Lung (tissue), 12 donors: Measurements from ENCODE around the gene STX18. TPM values are rescaled to one million over a fixed set of nuclear protein-coding genes. Genes with fewer than 3 reads are reported as not detected.

Experiments used
- ATAC-seq: fragments of 200-7000 bp; cut with Tn5 transposase; one replicate; pipeline ENCODE4 v1.9.1; 2020; ENCODE audit warnings: moderate number of reproducible peaks; ENCODE audit not compliant: insufficient read depth, low FRiP score
- DNase-seq, 3 donors: peaks; one replicate each; pipeline ENCODE4 v3.0.0-alpha.2; 2013 to 2017
- H3K27ac ChIP-seq, 2 donors: one replicate each; pipeline ENCODE4 v1.5.1; 2013; ENCODE audit warnings: mild to moderate bottlenecking in 2 of 2, moderate library complexity in 2 of 2, control low read depth in 1 of 2, inconsistent platforms in 1 of 2, low read depth in 1 of 2, low read length in 1 of 2
- H3K27me3 ChIP-seq, 3 donors: one replicate each; pipeline ENCODE4 v1.5.1; 2013; ENCODE audit warnings: low read length in 2 of 3; ENCODE audit not compliant: control insufficient read depth in 3 of 3, insufficient read depth in 3 of 3
- H3K36me3 ChIP-seq, 4 donors: one replicate each; pipeline ENCODE4 v1.5.1; 2013; ENCODE audit warnings: low read length in 4 of 4, mild to moderate bottlenecking in 1 of 4, moderate library complexity in 1 of 4; ENCODE audit not compliant: control insufficient read depth in 4 of 4, insufficient read depth in 4 of 4
- H3K4me1 ChIP-seq, 5 donors: one replicate each; pipeline ENCODE4 v1.5.1; 2013; ENCODE audit warnings: low read length in 5 of 5, mild to moderate bottlenecking in 2 of 5, moderate library complexity in 1 of 5; ENCODE audit not compliant: control insufficient read depth in 5 of 5, insufficient read depth in 5 of 5
- H3K4me3 ChIP-seq: one replicate; pipeline ENCODE4 v1.5.1; 2013; ENCODE audit warnings: mild to moderate bottlenecking, control low read depth, moderate library complexity
- H3K9ac ChIP-seq, 2 donors: one replicate each; pipeline ENCODE4 v1.5.1; 2013; ENCODE audit warnings: low read length in 2 of 2, control low read depth in 1 of 2; ENCODE audit not compliant: insufficient read depth in 1 of 2
- H3K9me3 ChIP-seq, 4 donors: one replicate each; pipeline ENCODE4 v1.5.1; 2013; ENCODE audit warnings: low read length in 3 of 4, mild to moderate bottlenecking in 1 of 4, moderate library complexity in 1 of 4; ENCODE audit not compliant: control insufficient read depth in 4 of 4, insufficient read depth in 3 of 4
- WGBS, 2 donors: extraction: QIAGEN DNeasy Blood & Tissue Kit; methylation state at CpG; one replicate each; pipeline ENCODE4 v1.1.7; 2013; 5-methylcytosine and 5-hydroxymethylcytosine counted together
- polyA plus RNA-seq, 2 donors: library from polyadenylated mRNA; stranded (reverse); fragments of 200-250 nt; gene quantifications; one replicate each; pipeline ENCODE4 v1.2.1, GENCODE V29; 2013
- total RNA-seq, 2 donors: library from RNA; depleted of rRNA in 1 of 2; stranded (reverse); fragments of >200 nt in 1 of 2; gene quantifications; one replicate each; pipeline ENCODE4 v1.2.1, GENCODE V29; 2014 to 2021
- TF ChIP-seq, protein P1 (sequence below): IDR thresholded peaks from 2 replicates; pipeline ENCODE4 v1.5.1; 2012; ENCODE audit warnings: mild to moderate bottlenecking; ENCODE audit errors: control extremely low read depth, extremely low read depth
- donor health status: control.
- donor health status: control.
- donor health status: Bipolar disorder and iron deficiency.
- donor health status: healthy.
- donor health status: DM: yes; HTN: yes; CAD: no.

STX18 gene
- total and polyA plus RNA-seq, 4 donors = 16.2 to 34.1 (median 24.8) TPM

GRCh38 chr4:4459181-4459580, 82.7 kb downstream of the STX18 start:
- Histone ChIP-seq H3K27ac (no peak overlapping the region), H3K9ac (no peak overlapping the region), H3K27me3 (no peaks in the 10 kb centered on the region), H3K4me1 (peaks cover 0 to 24% (median 8%) of the 10 kb centered on the region in 5 donors), H3K36me3 (peaks cover 11 to 30% (median 24%) of the 10 kb centered on the region in 4 donors), H3K9me3 (no peaks in the 10 kb centered on the region), H3K4me3 (no peak overlapping the region)
- DNase-seq (no peak), ATAC-seq (no peak)
- TF ChIP-seq, protein P1, sequence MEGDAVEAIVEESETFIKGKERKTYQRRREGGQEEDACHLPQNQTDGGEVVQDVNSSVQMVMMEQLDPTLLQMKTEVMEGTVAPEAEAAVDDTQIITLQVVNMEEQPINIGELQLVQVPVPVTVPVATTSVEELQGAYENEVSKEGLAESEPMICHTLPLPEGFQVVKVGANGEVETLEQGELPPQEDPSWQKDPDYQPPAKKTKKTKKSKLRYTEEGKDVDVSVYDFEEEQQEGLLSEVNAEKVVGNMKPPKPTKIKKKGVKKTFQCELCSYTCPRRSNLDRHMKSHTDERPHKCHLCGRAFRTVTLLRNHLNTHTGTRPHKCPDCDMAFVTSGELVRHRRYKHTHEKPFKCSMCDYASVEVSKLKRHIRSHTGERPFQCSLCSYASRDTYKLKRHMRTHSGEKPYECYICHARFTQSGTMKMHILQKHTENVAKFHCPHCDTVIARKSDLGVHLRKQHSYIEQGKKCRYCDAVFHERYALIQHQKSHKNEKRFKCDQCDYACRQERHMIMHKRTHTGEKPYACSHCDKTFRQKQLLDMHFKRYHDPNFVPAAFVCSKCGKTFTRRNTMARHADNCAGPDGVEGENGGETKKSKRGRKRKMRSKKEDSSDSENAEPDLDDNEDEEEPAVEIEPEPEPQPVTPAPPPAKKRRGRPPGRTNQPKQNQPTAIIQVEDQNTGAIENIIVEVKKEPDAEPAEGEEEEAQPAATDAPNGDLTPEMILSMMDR = no peak
- WGBS, 2 donors = 96% methylated on average over 5 of the region's 5 CpGs

- DNase-seq (peak in 1 of 3 donors; percentile 33), ATAC-seq (no peak)
- Histone ChIP-seq H3K9me3 (no peaks in the 10 kb centered on the region), H3K4me1 (peaks cover 0 to 17% (median 8%) of the 10 kb centered on the region in 5 donors), H3K9ac (no peak overlapping the region), H3K4me3 (no peak overlapping the region), H3K27ac (no peak overlapping the region), H3K36me3 (peaks cover 13 to 40% (median 32%) of the 10 kb centered on the region in 4 donors), H3K27me3 (no peaks in the 10 kb centered on the region)
- 73 to 74% methylated on average over 5 of the region's 5 CpGs for WGBS, 2 donors
- TF ChIP-seq, protein P1 = no peak
These were observed 83.9 kb downstream of the STX18 start for GRCh38 chr4:4457803-4458553.

DNA sequence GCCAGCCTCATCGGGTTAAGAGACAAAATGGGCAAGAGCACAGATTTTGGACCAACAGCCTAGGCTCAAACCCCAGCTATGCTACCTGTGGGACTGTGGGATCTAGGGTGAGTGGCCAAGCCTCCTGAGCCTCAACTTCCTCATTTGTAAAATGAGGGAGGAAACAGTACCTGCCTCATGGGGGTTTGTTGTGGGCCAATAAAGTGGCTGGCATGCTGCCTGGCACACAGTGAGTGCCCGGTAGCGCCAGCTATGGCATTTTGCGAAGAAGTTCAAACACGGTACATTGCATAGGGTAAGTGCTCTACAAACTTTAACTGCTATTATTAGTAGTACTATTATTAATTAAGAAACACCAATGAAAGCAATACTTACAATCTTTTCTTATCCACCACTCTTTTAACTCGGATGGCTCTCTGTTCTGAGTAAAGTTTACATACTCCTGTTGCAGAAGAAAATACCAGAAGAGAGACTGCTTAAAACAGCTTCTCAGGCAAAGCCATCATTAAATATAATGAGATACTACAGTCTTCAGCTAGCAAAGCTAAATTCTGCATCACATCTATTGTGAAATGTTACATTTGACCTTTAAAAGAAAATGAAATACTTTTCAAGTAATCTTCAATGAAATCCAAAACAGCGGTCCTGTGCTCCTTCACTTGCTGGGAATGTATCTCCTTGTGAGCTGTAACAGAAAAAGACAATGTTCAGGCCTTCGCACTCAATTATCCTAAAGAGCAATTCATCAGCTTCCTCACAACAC, 84.9 kb downstream of the STX18 start:
- Histone ChIP-seq H3K27me3 (no peaks in the 10 kb centered on the region), H3K4me1 (peaks cover 0 to 7% (median 4%) of the 10 kb centered on the region in 5 donors), H3K9ac (no peak overlapping the region), H3K27ac (no peak overlapping the region), H3K4me3 (no peak overlapping the region), H3K9me3 (no peaks in the 10 kb centered on the region), H3K36me3 (peaks cover 13 to 44% (median 37%) of the 10 kb centered on the region in 4 donors)
- DNase-seq (no peak), ATAC-seq (no peak)
- TF ChIP-seq, protein P1 = no peak
- WGBS, 2 donors = 94 to 95% methylated on average over 8 of the region's 8 CpGs
